Activated CD8-positive, alpha-beta T cell treated with anti-CD3 and anti-CD28 coated beads for 36 hours (primary cell): Measurements from ENCODE around the gene CALML3. TPM values are rescaled to one million over a fixed set of nuclear protein-coding genes. Genes with fewer than 3 reads are reported as not detected.

Experiments
- ATAC-seq: fragments of 200-7000 bp; cut with Tn5 transposase; one replicate; pipeline ENCODE4 v1.10.0; 2021; ENCODE audit warnings: mild to moderate bottlenecking, moderate library complexity
- CTCF ChIA-PET: fragments of 350-600 bp; sonication (Branson Sonifier 250); formaldehyde crosslinking; loops from one replicate; lab custom pipeline; 2021; ENCODE audit warnings: antibody characterized with exemption; lab: Charles Lee
- POLR2A ChIA-PET: fragments of 350-600 bp; sonication (Branson Sonifier 250); formaldehyde crosslinking; loops from one replicate; lab custom pipeline; 2021; ENCODE audit warnings: antibody characterized with exemption; lab: Charles Lee
- DNase-seq: peaks from one replicate; pipeline ENCODE4 v3.0.0-alpha.2; 2020
- H3K27ac Mint-ChIP-seq: one replicate; pipeline ENCODE4 v1.8.0; 2021; ENCODE audit warnings: mild to moderate bottlenecking, mixed read lengths
- H3K27me3 Mint-ChIP-seq: one replicate; pipeline ENCODE4 v1.8.0; 2021; ENCODE audit warnings: mixed read lengths
- H3K36me3 Mint-ChIP-seq: one replicate; pipeline ENCODE4 v1.8.0; 2021; ENCODE audit warnings: low read depth, mixed read lengths
- H3K4me1 Mint-ChIP-seq: one replicate; pipeline ENCODE4 v1.8.0; 2021; ENCODE audit warnings: low read depth, mixed read lengths
- H3K4me3 Mint-ChIP-seq: one replicate; pipeline ENCODE4 v1.8.0; 2021; ENCODE audit warnings: mild to moderate bottlenecking, moderate library complexity, mixed read lengths
- H3K9me3 Mint-ChIP-seq: one replicate; pipeline ENCODE4 v1.8.0; 2021; ENCODE audit warnings: mixed read lengths
- CTCF ChIP-seq: fragments of 200-600 bp; IDR thresholded peaks from one replicate; pipeline ENCODE4 v1.8.0; 2022; ENCODE audit warnings: antibody characterized with exemption, mild to moderate bottlenecking
- intact Hi-C: fragments of 100-400 bp; cut with micrococcal nuclease; formaldehyde crosslinking; loops from one replicate; pipeline ENCODE4 v1.10.0; 2022
- total RNA-seq, 2 experiments: library from RNA; stranded (reverse); gene quantifications; one replicate each; pipeline ENCODE4 v1.2.3, GENCODE V29; 2021

CALML3 gene
- total RNA-seq, 2 experiments from 2014 or later, result not detected

- Mint-ChIP-seq H3K9me3 (peaks cover 8% of the 10 kb centered on the region), H3K27ac (no peak overlapping the region), H3K36me3 (no peaks in the 10 kb centered on the region), H3K4me1 (no peaks in the 10 kb centered on the region), H3K27me3 (no peaks in the 10 kb centered on the region), H3K4me3 (no peak overlapping the region)
- ChIA-PET CTCF (interaction anchor here (1.9 kb wide), 1 partner anchor 90 kb away, joined by 5 read pairs; no protein-coding TSS in a partner anchor), POLR2A (no interaction called here)
- ATAC-seq (no peak), DNase-seq (no peak)
- intact Hi-C loops, result no loop called here
- no peak for TF ChIP-seq CTCF
These were observed 15.3 kb downstream of the CALML3 start for GRCh38 chr10:5540080-5540479.

DNA sequence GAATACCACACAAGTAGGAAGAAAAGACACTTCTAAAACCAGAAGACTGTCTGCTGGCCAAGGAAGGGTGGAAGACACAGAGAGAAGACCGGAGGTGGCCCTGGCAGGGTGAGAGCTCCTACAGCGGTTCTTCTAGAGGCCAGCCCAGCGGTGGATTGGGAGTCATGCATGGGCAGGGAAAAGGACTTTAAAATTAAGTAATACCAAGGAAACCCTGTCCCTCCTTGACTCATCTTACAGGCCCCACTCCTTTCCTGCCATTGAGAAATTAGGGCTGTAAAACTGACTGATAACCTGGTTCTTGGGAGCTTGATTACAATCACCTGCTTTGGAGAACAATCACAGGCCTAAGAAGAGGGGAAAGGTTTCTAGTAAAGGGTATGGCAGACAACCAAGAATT, 16.1 kb downstream of the CALML3 start:
- no peaks in the 10 kb centered on the region for H3K36me3 Mint-ChIP-seq
- H3K27me3 Mint-ChIP-seq, result no peaks in the 10 kb centered on the region
- ATAC-seq (no peak), DNase-seq (no peak)
- no peak for TF ChIP-seq CTCF
- H3K9me3 Mint-ChIP-seq, result peaks cover 8% of the 10 kb centered on the region
- ChIA-PET CTCF (no interaction called here), POLR2A (interaction anchor here (0.9 kb wide), 1 partner anchor 19 kb away, joined by 3 read pairs; no protein-coding TSS in a partner anchor)
- intact Hi-C loops, result no loop called here
- H3K4me1 Mint-ChIP-seq, result no peaks in the 10 kb centered on the region
- H3K27ac Mint-ChIP-seq, result no peak overlapping the region
- H3K4me3 Mint-ChIP-seq, result no peak overlapping the region

DNA sequence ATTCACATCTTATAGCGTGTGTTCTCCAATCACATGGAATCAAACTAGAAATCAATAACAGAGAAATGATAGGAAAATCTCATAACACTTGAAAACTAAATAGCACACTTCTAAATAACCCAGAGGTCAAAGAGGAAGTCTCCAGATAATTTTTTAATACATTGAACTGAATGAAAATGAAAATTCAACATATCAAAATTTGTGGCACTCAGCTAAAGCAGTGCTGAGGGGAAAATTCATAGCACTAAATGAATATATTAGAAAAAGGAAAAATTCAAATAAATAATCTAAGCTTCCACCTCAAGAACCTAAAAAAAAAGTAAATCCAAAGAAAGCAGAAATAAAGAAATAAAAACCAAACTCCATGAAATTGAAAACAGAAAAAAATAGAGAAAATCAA, 17.3 kb downstream of the CALML3 start:
- CTCF ChIA-PET, result no interaction called here
- TF ChIP-seq CTCF, result no peak
- no peak for ATAC-seq
- intact Hi-C loops, result no loop called here
- H3K9me3 Mint-ChIP-seq, result peaks cover 8% of the 10 kb centered on the region
- POLR2A ChIA-PET, result no interaction called here
- no peaks in the 10 kb centered on the region for H3K4me1 Mint-ChIP-seq
- no peak overlapping the region for H3K4me3 Mint-ChIP-seq
- no peaks in the 10 kb centered on the region for H3K27me3 Mint-ChIP-seq
- no peaks in the 10 kb centered on the region for H3K36me3 Mint-ChIP-seq
- DNase-seq, result no peak
- no peak overlapping the region for H3K27ac Mint-ChIP-seq

DNA sequence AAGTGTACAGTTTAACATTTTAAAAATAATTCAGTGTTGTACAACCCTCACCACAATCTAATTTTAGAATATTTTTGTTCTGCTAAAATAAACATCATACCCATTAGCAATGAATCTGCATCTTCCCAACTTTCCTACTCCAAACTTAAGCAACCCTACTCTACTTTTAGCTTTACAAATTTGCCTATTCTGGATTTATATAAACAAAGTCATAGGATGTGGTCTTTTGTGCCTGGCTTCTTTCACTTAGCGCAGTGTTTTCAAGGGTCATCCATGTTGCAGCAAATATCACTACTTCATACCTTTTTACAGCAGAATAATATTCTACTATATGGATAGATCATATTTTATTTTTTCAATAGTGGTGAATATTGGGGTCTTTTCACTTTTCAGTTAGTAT, 18.9 kb downstream of the CALML3 start:
- no peaks in the 10 kb centered on the region for H3K36me3 Mint-ChIP-seq
- ATAC-seq, result no peak
- POLR2A ChIA-PET, result no interaction called here
- CTCF ChIA-PET, result no interaction called here
- no peaks in the 10 kb centered on the region for H3K4me1 Mint-ChIP-seq
- intact Hi-C loops, result no loop called here
- no peaks in the 10 kb centered on the region for H3K27me3 Mint-ChIP-seq
- no peak overlapping the region for H3K4me3 Mint-ChIP-seq
- DNase-seq, result no peak
- TF ChIP-seq CTCF, result no peak
- H3K27ac Mint-ChIP-seq, result no peak overlapping the region
- H3K9me3 Mint-ChIP-seq, result peaks cover 8% of the 10 kb centered on the region

GRCh38 chr10:5544216-5544805, 19.6 kb downstream of the CALML3 start:
- H3K27me3 Mint-ChIP-seq, result no peaks in the 10 kb centered on the region
- TF ChIP-seq CTCF, result no peak
- ChIA-PET POLR2A (no interaction called here), CTCF (no interaction called here)
- intact Hi-C loops, result no loop called here
- no peak for ATAC-seq
- H3K36me3 Mint-ChIP-seq, result no peaks in the 10 kb centered on the region
- H3K9me3 Mint-ChIP-seq, result peaks cover 8% of the 10 kb centered on the region
- no peaks in the 10 kb centered on the region for H3K4me1 Mint-ChIP-seq
- H3K4me3 Mint-ChIP-seq, result no peak overlapping the region
- no peak overlapping the region for H3K27ac Mint-ChIP-seq
- no peak for DNase-seq
